ENCODE measurements around the gene ACVR1C. TPM values are rescaled to one million over a fixed set of nuclear protein-coding genes. Genes with fewer than 3 reads are reported as not detected.

ACVR1C gene
- total RNA-seq, 3 donors from 2014 or later: 5.9 to 41.4 (median 8.0) TPM

GRCh38 chr2:157540102-157540501 is 88.6 kb downstream of the ACVR1C start:
- H3K36me3 ChIP-seq: no peaks in the 10 kb centered on the region
- TF ChIP-seq POLR2AphosphoS5 (IDR thresholded peaks at IDR 0.05) (no peak), POLR2A (IDR thresholded peaks at IDR 0.05) (no peak), CTCF (IDR thresholded peaks at IDR 0.05) (no peak)
- intact Hi-C loops (cut with DNase I; ENCODE audit: low total_unique reads): no loop called here
- no peaks in the 10 kb centered on the region for H3K27me3 ChIP-seq
- H3K4me3 ChIP-seq: no peak overlapping the region
- H3K4me1 ChIP-seq: no peaks in the 10 kb centered on the region
- H3K27ac ChIP-seq: no peak overlapping the region
- no peak for DNase-seq (ENCODE audit: low spot score in 2 of 2)
- H3K9me3 ChIP-seq: no peaks in the 10 kb centered on the region

GRCh38 chr2:157538064-157538463 is 90.6 kb downstream of the ACVR1C start:
- intact Hi-C loops (cut with DNase I; ENCODE audit: low total_unique reads): no loop called here
- TF ChIP-seq POLR2AphosphoS5 (IDR thresholded peaks at IDR 0.05): no peak
- TF ChIP-seq CTCF (IDR thresholded peaks at IDR 0.05): no peak
- no peak for TF ChIP-seq POLR2A (IDR thresholded peaks at IDR 0.05)
- Histone ChIP-seq H3K27ac (no peak overlapping the region), H3K4me1 (no peaks in the 10 kb centered on the region), H3K27me3 (no peaks in the 10 kb centered on the region), H3K9me3 (no peaks in the 10 kb centered on the region), H3K36me3 (no peaks in the 10 kb centered on the region), H3K4me3 (no peak overlapping the region)
- no peak for DNase-seq (ENCODE audit: low spot score in 2 of 2)

- H3K9me3 ChIP-seq: no peaks in the 10 kb centered on the region
- no peak for TF ChIP-seq POLR2AphosphoS5 (IDR thresholded peaks at IDR 0.05)
- TF ChIP-seq POLR2A (IDR thresholded peaks at IDR 0.05): no peak
- TF ChIP-seq CTCF (IDR thresholded peaks at IDR 0.05): no peak
- no peaks in the 10 kb centered on the region for H3K27me3 ChIP-seq
- no peaks in the 10 kb centered on the region for H3K36me3 ChIP-seq
- no peak for DNase-seq (ENCODE audit: low spot score in 2 of 2)
- intact Hi-C loops (cut with DNase I; ENCODE audit: low total_unique reads): no loop called here
- H3K4me1 ChIP-seq: no peaks in the 10 kb centered on the region
- no peak overlapping the region for H3K27ac ChIP-seq
- no peak overlapping the region for H3K4me3 ChIP-seq
Observed at GRCh38 chr2:157536815-157537214, 91.8 kb downstream of the ACVR1C start.

- no peak overlapping the region for H3K27ac ChIP-seq
- TF ChIP-seq CTCF (IDR thresholded peaks at IDR 0.05): no peak
- TF ChIP-seq POLR2A (IDR thresholded peaks at IDR 0.05): no peak
- TF ChIP-seq POLR2AphosphoS5 (IDR thresholded peaks at IDR 0.05): no peak
- no peaks in the 10 kb centered on the region for H3K4me1 ChIP-seq
- intact Hi-C loops (cut with DNase I; ENCODE audit: low total_unique reads): no loop called here
- no peak for DNase-seq (ENCODE audit: low spot score in 2 of 2)
- H3K27me3 ChIP-seq: no peaks in the 10 kb centered on the region
- no peak overlapping the region for H3K4me3 ChIP-seq
- no peaks in the 10 kb centered on the region for H3K36me3 ChIP-seq
- no peaks in the 10 kb centered on the region for H3K9me3 ChIP-seq
Observed at GRCh38 chr2:157528963-157529751, 99.5 kb downstream of the ACVR1C start.

- H3K36me3 ChIP-seq: no peaks in the 10 kb centered on the region
- TF ChIP-seq POLR2A (IDR thresholded peaks at IDR 0.05): no peak
- intact Hi-C loops (cut with DNase I; ENCODE audit: low total_unique reads): no loop called here
Observed at GRCh38 chr2:157526070-157526469, 102.6 kb downstream of the ACVR1C start.

More at GRCh38 chr2:157526070-157526469, 102.6 kb downstream of the ACVR1C start:
- Histone ChIP-seq H3K4me1 (no peaks in the 10 kb centered on the region), H3K4me3 (no peak overlapping the region), H3K27ac (no peak overlapping the region), H3K27me3 (no peaks in the 10 kb centered on the region), H3K9me3 (no peaks in the 10 kb centered on the region)
- DNase-seq (ENCODE audit: low spot score in 2 of 2): no peak
